ENCODE measurements around the gene NOS2.
"Not testable (repeated sequence)": the region's sequence is repeated elsewhere in the genome, so short reads cannot be mapped to it uniquely, and the experiment has no call there.

The NOS2 gene

DNA sequence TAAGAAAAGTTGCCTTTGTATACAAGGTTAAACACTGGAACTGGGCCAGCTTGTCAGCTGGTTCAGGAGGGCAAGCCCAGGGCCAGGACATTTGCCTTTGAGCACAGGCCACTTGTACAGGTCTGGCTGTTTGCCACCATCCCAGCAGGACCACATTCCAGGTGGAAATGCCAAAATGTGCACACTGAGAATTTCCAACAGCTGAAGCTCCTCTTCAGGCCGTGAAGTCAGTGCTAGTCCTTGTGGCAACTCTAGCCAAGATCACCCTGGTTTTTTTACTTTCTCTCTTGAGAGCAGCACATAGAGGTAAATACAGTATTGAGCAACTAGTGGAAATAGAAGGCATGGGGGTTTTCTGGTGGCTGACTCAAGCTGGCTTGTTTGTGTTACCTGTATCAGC lies 29.6 kb upstream of the NOS2 start:
- not testable (repeated sequence) for H3K27me3 Mint-ChIP-seq; DNase-seq; H3K9me3 Mint-ChIP-seq; H3K4me1 Mint-ChIP-seq; ATAC-seq; H3K4me3 Mint-ChIP-seq; H3K36me3 Mint-ChIP-seq (ENCODE audit: low read depth); H3K27ac Mint-ChIP-seq

DNA sequence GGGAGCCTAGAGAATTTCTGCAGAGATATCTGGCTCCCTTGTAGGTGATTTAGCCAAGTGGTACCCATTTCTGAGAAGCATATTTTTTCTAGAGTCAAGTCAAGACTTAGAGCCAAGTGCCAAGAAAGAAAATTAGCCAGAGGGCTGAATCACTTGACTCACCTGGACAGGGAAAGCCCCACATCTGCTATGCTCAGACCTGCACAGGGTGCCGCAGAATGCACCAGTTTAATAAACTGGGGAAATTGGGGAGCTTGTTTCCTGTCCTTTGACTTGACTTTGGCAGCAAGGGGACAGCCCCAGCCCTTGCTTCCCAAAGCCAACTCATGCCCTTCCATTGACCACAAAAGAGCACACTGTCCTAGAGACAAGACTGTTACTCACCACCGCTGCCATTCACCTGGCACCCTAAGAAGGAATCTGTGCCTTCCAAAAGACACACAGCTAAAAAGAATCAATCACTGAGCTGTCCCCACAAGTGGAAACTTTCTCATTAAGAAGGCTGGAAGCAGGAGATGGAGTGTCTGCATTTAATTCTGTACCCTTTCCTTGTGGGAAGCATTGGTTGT lies 28.9 kb upstream of the NOS2 start:
- H3K27ac Mint-ChIP-seq, DNase-seq: not testable (repeated sequence)
- ATAC-seq: peak; percentile 43

GRCh38 chr17:27825459-27825858 lies 25.1 kb upstream of the NOS2 start:
- H3K4me1 Mint-ChIP-seq: no peaks in the 10 kb centered on the region
- H3K27me3 Mint-ChIP-seq: peaks cover 3% of the 10 kb centered on the region
- no peak overlapping the region for H3K4me3 Mint-ChIP-seq
- H3K27ac Mint-ChIP-seq: no peak overlapping the region
- ATAC-seq: no peak
- no peak for DNase-seq
- peaks cover 3% of the 10 kb centered on the region for H3K36me3 Mint-ChIP-seq (ENCODE audit: low read depth)
- H3K9me3 Mint-ChIP-seq: peaks cover 26% of the 10 kb centered on the region

More for the DNA sequence above, 28.9 kb upstream of the NOS2 start:
- H3K4me3 Mint-ChIP-seq; H3K9me3 Mint-ChIP-seq; H3K36me3 Mint-ChIP-seq (ENCODE audit: low read depth); H3K27me3 Mint-ChIP-seq; H3K4me1 Mint-ChIP-seq: not testable (repeated sequence)

DNA sequence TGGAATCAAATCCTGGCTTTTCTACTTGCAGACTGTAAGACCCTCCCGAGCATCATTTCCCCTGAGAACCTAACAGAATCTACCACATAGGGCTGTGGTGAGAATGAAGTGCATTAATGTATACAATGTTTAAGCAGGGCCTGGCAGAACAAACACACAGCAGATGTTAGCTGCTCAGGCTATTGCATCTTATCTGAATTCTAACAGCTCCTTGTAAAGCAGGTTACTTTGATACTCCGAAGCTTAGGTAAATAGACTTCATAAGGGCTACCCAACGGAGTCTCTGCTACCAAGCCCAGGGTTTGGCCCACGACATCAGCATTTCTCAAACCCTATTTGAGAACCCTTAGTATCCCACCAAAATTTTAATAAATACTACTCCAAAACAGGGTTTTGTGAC lies 24.4 kb upstream of the NOS2 start:
- Mint-ChIP-seq H3K4me3 (no peak overlapping the region), H3K36me3 (ENCODE audit: low read depth) (peaks cover 3% of the 10 kb centered on the region), H3K4me1 (no peaks in the 10 kb centered on the region), H3K9me3 (peaks cover 28% of the 10 kb centered on the region), H3K27me3 (peaks cover 3% of the 10 kb centered on the region), H3K27ac (no peak overlapping the region)
- DNase-seq (no peak), ATAC-seq (no peak)

DNA sequence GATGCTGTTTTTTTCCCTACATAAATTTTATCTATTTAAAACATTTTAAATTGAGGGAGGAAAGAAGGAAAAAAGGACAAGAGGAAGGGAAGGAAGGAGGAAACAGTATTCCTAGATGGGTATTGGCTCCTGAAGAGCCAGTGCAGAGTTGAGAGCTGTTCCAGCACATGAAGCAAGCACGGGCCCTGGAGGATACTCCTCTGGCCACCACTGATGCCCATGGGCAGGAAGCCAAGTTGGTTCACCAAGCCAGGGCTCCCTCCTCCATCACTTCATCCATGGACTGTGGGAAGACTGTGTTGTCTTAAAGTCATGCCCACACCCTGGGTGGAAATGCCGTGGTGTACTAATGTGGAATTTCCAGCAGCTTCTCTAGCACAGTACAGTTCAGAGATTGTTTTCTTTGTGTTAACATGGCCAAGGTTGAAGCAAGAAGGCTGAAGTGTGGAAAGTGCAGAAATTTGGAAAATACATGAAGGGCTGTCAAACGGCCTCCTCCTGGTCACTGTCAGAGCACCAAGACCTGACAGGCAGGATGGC lies 23.9 kb upstream of the NOS2 start:
- H3K4me1 Mint-ChIP-seq: no peaks in the 10 kb centered on the region
- peaks cover 28% of the 10 kb centered on the region for H3K9me3 Mint-ChIP-seq
- no peak for ATAC-seq
- H3K4me3 Mint-ChIP-seq: no peak overlapping the region
- no peak for DNase-seq
- no peak overlapping the region for H3K27ac Mint-ChIP-seq
- peaks cover 3% of the 10 kb centered on the region for H3K27me3 Mint-ChIP-seq
- peaks cover 3% of the 10 kb centered on the region for H3K36me3 Mint-ChIP-seq (ENCODE audit: low read depth)

DNA sequence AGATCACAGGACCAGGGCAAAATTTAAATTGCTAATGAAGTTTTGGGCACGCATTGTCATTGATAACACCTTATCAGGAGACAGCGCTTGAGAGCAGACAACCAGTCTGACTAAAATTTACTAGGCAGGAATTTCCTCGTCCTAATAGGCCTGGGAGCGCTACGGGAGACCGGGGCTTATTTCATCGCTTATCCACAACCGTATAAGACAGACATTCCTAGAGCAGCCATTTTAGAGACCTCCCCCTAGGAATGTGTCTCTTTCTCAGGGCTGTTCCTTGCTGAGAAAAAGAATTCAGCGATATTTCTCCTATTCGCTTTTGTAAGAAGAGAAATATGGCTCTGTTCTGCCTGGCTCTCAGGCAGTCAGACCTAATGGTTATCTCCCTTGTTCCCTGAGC lies 21.8 kb upstream of the NOS2 start:
- H3K4me1 Mint-ChIP-seq; H3K27ac Mint-ChIP-seq; H3K36me3 Mint-ChIP-seq (ENCODE audit: low read depth); ATAC-seq; DNase-seq; H3K4me3 Mint-ChIP-seq; H3K27me3 Mint-ChIP-seq: not testable (repeated sequence)
- peaks cover 28% of the 10 kb centered on the region for H3K9me3 Mint-ChIP-seq

- Mint-ChIP-seq H3K4me3 (no peak overlapping the region), H3K27ac (no peak overlapping the region), H3K36me3 (ENCODE audit: low read depth) (peaks cover 3% of the 10 kb centered on the region), H3K9me3 (peaks cover 28% of the 10 kb centered on the region), H3K27me3 (no peaks in the 10 kb centered on the region), H3K4me1 (no peaks in the 10 kb centered on the region)
- ATAC-seq (no peak), DNase-seq (no peak)
Observed at GRCh38 chr17:27821318-27821717, 21.0 kb upstream of the NOS2 start.

- no peak for DNase-seq
- Mint-ChIP-seq H3K27me3 (no peaks in the 10 kb centered on the region), H3K36me3 (ENCODE audit: low read depth) (peaks cover 3% of the 10 kb centered on the region), H3K4me3 (no peak overlapping the region), H3K27ac (no peak overlapping the region), H3K4me1 (no peaks in the 10 kb centered on the region), H3K9me3 (peaks cover 28% of the 10 kb centered on the region)
- no peak for ATAC-seq
Observed at GRCh38 chr17:27819145-27819544, 18.8 kb upstream of the NOS2 start.

DNA sequence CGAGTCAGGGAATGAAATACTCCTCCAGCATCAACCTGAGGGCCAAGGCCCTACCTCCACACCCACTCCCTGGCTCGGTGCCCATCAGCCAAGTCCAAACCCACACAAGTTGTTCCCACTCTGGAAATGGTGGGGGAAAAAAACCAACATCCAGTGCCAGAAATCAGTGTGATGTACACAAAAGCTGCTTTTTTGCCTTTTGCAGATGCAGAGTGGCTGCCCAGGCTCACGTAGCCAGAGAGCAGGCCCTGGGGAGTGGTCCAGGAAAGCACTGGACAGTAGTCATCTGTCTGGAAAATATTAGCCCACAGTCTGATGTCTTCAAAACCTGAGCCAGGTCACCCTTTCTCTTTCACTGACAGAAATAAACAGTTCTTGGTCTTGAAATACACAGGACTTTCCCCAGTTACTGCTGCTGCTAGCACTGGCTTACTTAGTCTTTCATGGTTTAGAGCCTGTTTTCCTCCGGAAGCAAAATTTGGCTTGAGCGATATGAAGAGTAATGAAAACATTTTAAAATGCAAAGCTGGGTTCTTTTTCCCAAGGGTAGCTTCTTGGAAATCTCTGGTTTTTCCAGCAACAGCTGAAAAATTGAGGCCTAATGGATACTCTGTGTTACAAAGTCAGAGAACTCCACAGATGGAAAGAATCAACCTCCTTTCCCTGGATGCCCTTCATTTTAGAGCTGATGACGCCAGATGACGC lies 18.2 kb upstream of the NOS2 start:
- Mint-ChIP-seq H3K9me3 (peaks cover 28% of the 10 kb centered on the region), H3K27ac (no peak overlapping the region), H3K36me3 (ENCODE audit: low read depth) (peaks cover 3% of the 10 kb centered on the region), H3K4me1 (no peaks in the 10 kb centered on the region), H3K4me3 (no peak overlapping the region), H3K27me3 (no peaks in the 10 kb centered on the region)
- ATAC-seq (no peak), DNase-seq (no peak)

GRCh38 chr17:27817731-27818130 lies 17.4 kb upstream of the NOS2 start:
- Mint-ChIP-seq H3K4me1 (no peaks in the 10 kb centered on the region), H3K27ac (no peak overlapping the region), H3K36me3 (ENCODE audit: low read depth) (peaks cover 3% of the 10 kb centered on the region), H3K27me3 (no peaks in the 10 kb centered on the region), H3K9me3 (peaks cover 23% of the 10 kb centered on the region), H3K4me3 (no peak overlapping the region)
- ATAC-seq (no peak), DNase-seq (no peak)

DNA sequence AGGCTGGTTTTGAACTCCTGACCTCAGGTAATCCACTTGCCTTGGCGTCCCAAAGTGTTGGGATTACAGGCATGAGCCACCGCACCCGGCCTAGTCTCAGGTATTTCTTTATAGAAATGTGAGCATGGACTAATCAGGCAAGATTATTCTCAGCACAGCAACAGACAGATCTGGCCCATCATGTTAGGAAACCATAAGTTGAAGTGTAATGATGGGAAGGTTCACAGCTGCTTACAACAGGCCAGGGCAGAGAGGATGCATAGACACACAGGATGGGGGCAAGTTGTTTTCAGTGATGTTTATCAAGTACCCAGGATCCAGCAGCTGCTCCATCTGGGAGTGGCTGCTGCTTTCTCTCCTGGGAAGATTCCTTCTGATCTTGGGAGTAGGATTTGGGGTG lies 16.6 kb upstream of the NOS2 start:
- peaks cover 3% of the 10 kb centered on the region for H3K36me3 Mint-ChIP-seq (ENCODE audit: low read depth)
- no peaks in the 10 kb centered on the region for H3K4me1 Mint-ChIP-seq
- H3K27ac Mint-ChIP-seq: no peak overlapping the region
- no peak overlapping the region for H3K4me3 Mint-ChIP-seq
- ATAC-seq (no peak), DNase-seq (no peak)
- peaks cover 16% of the 10 kb centered on the region for H3K9me3 Mint-ChIP-seq
- H3K27me3 Mint-ChIP-seq: no peaks in the 10 kb centered on the region

GRCh38 chr17:27811961-27812360 lies 11.6 kb upstream of the NOS2 start:
- peaks cover 43% of the 10 kb centered on the region for H3K4me1 Mint-ChIP-seq
- no peak overlapping the region for H3K27ac Mint-ChIP-seq
- DNase-seq: no peak
- peaks cover 8% of the 10 kb centered on the region for H3K9me3 Mint-ChIP-seq
- no peak for ATAC-seq
- H3K36me3 Mint-ChIP-seq (ENCODE audit: low read depth): no peaks in the 10 kb centered on the region
- H3K27me3 Mint-ChIP-seq: no peaks in the 10 kb centered on the region
- H3K4me3 Mint-ChIP-seq: no peak overlapping the region

- DNase-seq (no peak), ATAC-seq (no peak)
- Mint-ChIP-seq H3K4me3 (no peak overlapping the region), H3K27me3 (no peaks in the 10 kb centered on the region), H3K4me1 (peaks cover 49% of the 10 kb centered on the region), H3K27ac (peak overlapping the region; percentile 84), H3K36me3 (ENCODE audit: low read depth) (no peaks in the 10 kb centered on the region), H3K9me3 (peaks cover 8% of the 10 kb centered on the region)
Observed at GRCh38 chr17:27810902-27811557, 10.7 kb upstream of the NOS2 start.

DNA sequence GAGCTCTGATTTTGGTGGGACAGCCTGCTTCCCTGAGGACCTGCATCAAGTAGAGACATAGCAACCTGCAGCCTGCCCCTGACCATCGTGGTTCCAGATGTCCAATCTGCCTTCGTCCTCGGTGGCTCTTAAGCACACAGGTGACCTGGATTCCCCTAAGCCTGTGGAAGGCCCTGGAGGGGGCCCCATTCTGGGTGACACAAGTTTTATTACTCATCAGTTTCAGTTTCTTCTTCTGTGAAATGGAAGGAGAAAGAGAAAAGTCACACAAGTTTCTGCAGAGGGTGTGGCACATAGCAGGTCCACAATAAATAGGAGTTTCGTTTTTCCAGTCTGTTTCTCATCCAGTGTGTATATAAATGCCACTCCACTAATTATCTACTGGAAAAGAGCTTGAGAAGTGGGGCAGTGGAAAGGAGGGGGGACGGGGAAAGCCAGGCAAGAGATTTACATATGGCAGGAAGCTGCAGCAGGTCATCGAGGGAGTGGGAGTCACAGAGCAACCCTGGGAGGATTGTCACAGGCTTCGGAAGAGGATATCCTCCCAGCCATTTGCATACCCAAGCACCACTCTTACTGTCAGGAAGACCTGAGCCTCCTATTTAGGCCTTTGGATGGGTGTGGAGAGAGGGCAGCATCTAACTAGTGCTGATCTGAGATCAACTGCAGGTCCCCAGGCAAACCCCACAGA lies 10.0 kb upstream of the NOS2 start:
- DNase-seq: peak; percentile 47
- Mint-ChIP-seq H3K36me3 (ENCODE audit: low read depth) (no peaks in the 10 kb centered on the region), H3K4me3 (peak overlapping the region; percentile 55), H3K9me3 (peaks cover 8% of the 10 kb centered on the region), H3K27ac (peak overlapping the region; percentile 84), H3K27me3 (no peaks in the 10 kb centered on the region), H3K4me1 (peaks cover 56% of the 10 kb centered on the region)
- peak; percentile 59 for ATAC-seq

DNA sequence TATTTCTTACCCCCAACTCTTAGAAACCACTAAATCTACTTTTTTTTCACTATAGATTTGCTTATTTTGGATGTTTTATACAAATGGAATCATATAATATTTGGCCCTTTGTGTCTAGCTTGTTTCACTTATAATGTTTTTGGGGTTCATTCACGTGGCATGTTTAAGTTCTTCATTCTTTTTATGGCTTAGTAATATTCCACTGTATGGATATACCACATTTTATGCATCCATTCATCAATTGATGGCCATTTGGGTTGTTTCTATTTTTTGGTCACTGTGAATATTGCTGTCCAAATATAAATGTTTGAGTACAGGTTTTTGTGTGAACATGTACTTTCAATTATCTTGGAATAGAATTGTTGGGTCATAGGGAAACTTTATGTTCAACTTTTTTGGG lies 9.2 kb upstream of the NOS2 start:
- DNase-seq (no peak), ATAC-seq (no peak)
- H3K9me3 Mint-ChIP-seq: peaks cover 8% of the 10 kb centered on the region
- H3K4me1 Mint-ChIP-seq: peaks cover 60% of the 10 kb centered on the region
- H3K27ac Mint-ChIP-seq: peak overlapping the region; percentile 84
- no peaks in the 10 kb centered on the region for H3K27me3 Mint-ChIP-seq
- H3K36me3 Mint-ChIP-seq (ENCODE audit: low read depth): no peaks in the 10 kb centered on the region
- no peak overlapping the region for H3K4me3 Mint-ChIP-seq
